ENCODE measurements around the gene WDR64.

WDR64 gene

GRCh38 chr1:241677201-241677600 is 25.1 kb downstream of the WDR64 start:
- no CpG with 5 or more reads among the region's 5 CpGs for WGBS, 2 donors (ENCODE audit: extremely low coverage in 2 of 2, insufficient read length in 2 of 2, insufficient replicate concordance in 1 of 2)

GRCh38 chr1:241678536-241678935 is 26.5 kb downstream of the WDR64 start:
- no peaks in the 10 kb centered on the region for H3K4me1 ChIP-seq (ENCODE audit: control insufficient read depth in 2 of 2, insufficient read depth in 1 of 2, low read depth in 1 of 2, low read length in 2 of 2)
- no peak overlapping the region for H4K91ac ChIP-seq (ENCODE audit: low read depth, low read length, poor library complexity)
- H3K9ac ChIP-seq (ENCODE audit: low read depth, low read length, poor library complexity), result no peak overlapping the region
- no peaks in the 10 kb centered on the region for H3K9me3 ChIP-seq (replicated peaks in 1 of 2; ENCODE audit: control insufficient read depth in 2 of 2, insufficient read depth in 1 of 2, low read depth in 1 of 2, low read length in 2 of 2)
- no peak overlapping the region for H3K18ac ChIP-seq (ENCODE audit: low read length)
- H3K27me3 ChIP-seq (ENCODE audit: control insufficient read depth in 3 of 3, insufficient read depth in 3 of 3, low read depth in 1 of 3, low read length in 3 of 3), result no peaks in the 10 kb centered on the region
- H3K23ac ChIP-seq (ENCODE audit: low read depth, low read length, poor library complexity), result no peak overlapping the region
- no peak overlapping the region for H2BK12ac ChIP-seq (ENCODE audit: low read length)
- no peak overlapping the region for H2AK5ac ChIP-seq (ENCODE audit: low read depth, low read length)
- H2BK5ac ChIP-seq (ENCODE audit: low read length), result no peak overlapping the region
- H2BK15ac ChIP-seq (ENCODE audit: low read length), result no peak overlapping the region
- no peak overlapping the region for H3K14ac ChIP-seq (ENCODE audit: low read length)
- H3K4me3 ChIP-seq (ENCODE audit: low read length in 2 of 2), result no peak overlapping the region
- no peaks in the 10 kb centered on the region for H3K79me1 ChIP-seq (ENCODE audit: low read depth, low read length)
- no peak overlapping the region for H4K8ac ChIP-seq (ENCODE audit: low read depth, low read length)
- H2AFZ ChIP-seq (ENCODE audit: low read length), result no peak overlapping the region
- no CpG with 5 or more reads among the region's 2 CpGs for WGBS, 2 donors (ENCODE audit: extremely low coverage in 2 of 2, insufficient read length in 2 of 2, insufficient replicate concordance in 1 of 2)
- no peak overlapping the region for H3K4ac ChIP-seq (ENCODE audit: low read length)
- DNase-seq (ENCODE audit: low spot score), result no peak
- no peak overlapping the region for H3K27ac ChIP-seq (replicated peaks; ENCODE audit: low read length)
- no peaks in the 10 kb centered on the region for H3K36me3 ChIP-seq (replicated peaks in 1 of 2; ENCODE audit: control insufficient read depth in 2 of 2, insufficient read depth in 2 of 2, low read length in 2 of 2)
- H3K4me2 ChIP-seq (ENCODE audit: insufficient read depth, low read length, poor library complexity, severe bottlenecking), result no peak overlapping the region
- no peak overlapping the region for H2BK120ac ChIP-seq (ENCODE audit: low read depth, low read length)

More at GRCh38 chr1:241677201-241677600, 25.1 kb downstream of the WDR64 start:
- H3K36me3 ChIP-seq (replicated peaks in 1 of 2; ENCODE audit: control insufficient read depth in 2 of 2, insufficient read depth in 2 of 2, low read length in 2 of 2), result no peaks in the 10 kb centered on the region
- H2BK12ac ChIP-seq (ENCODE audit: low read length), result no peak overlapping the region
- H2BK120ac ChIP-seq (ENCODE audit: low read depth, low read length), result no peak overlapping the region
- no peak overlapping the region for H3K18ac ChIP-seq (ENCODE audit: low read length)
- H3K4me3 ChIP-seq (ENCODE audit: low read length in 2 of 2), result no peak overlapping the region
- no peak overlapping the region for H2AFZ ChIP-seq (ENCODE audit: low read length)
- H3K9ac ChIP-seq (ENCODE audit: low read depth, low read length, poor library complexity), result no peak overlapping the region
- H2BK5ac ChIP-seq (ENCODE audit: low read length), result no peak overlapping the region
- H4K91ac ChIP-seq (ENCODE audit: low read depth, low read length, poor library complexity), result no peak overlapping the region
- no peaks in the 10 kb centered on the region for H3K9me3 ChIP-seq (replicated peaks in 1 of 2; ENCODE audit: control insufficient read depth in 2 of 2, insufficient read depth in 1 of 2, low read depth in 1 of 2, low read length in 2 of 2)
- H3K4me1 ChIP-seq (ENCODE audit: control insufficient read depth in 2 of 2, insufficient read depth in 1 of 2, low read depth in 1 of 2, low read length in 2 of 2), result no peaks in the 10 kb centered on the region
- H3K4me2 ChIP-seq (ENCODE audit: insufficient read depth, low read length, poor library complexity, severe bottlenecking), result no peak overlapping the region
- H2BK15ac ChIP-seq (ENCODE audit: low read length), result no peak overlapping the region
- H3K4ac ChIP-seq (ENCODE audit: low read length), result no peak overlapping the region
- DNase-seq (ENCODE audit: low spot score), result no peak
- no peaks in the 10 kb centered on the region for H3K27me3 ChIP-seq (ENCODE audit: control insufficient read depth in 3 of 3, insufficient read depth in 3 of 3, low read depth in 1 of 3, low read length in 3 of 3)
- H4K8ac ChIP-seq (ENCODE audit: low read depth, low read length), result no peak overlapping the region
- no peak overlapping the region for H3K23ac ChIP-seq (ENCODE audit: low read depth, low read length, poor library complexity)
- no peak overlapping the region for H3K27ac ChIP-seq (replicated peaks; ENCODE audit: low read length)
- no peak overlapping the region for H2AK5ac ChIP-seq (ENCODE audit: low read depth, low read length)
- H3K14ac ChIP-seq (ENCODE audit: low read length), result no peak overlapping the region
- H3K79me1 ChIP-seq (ENCODE audit: low read depth, low read length), result no peaks in the 10 kb centered on the region

GRCh38 chr1:241679404-241679803 is 27.3 kb downstream of the WDR64 start:
- Histone ChIP-seq H3K4ac (ENCODE audit: low read length) (no peak overlapping the region), H3K4me2 (ENCODE audit: insufficient read depth, low read length, poor library complexity, severe bottlenecking) (no peak overlapping the region), H2BK120ac (ENCODE audit: low read depth, low read length) (no peak overlapping the region), H2AK5ac (ENCODE audit: low read depth, low read length) (no peak overlapping the region), H4K8ac (ENCODE audit: low read depth, low read length) (no peak overlapping the region), H3K36me3 (replicated peaks in 1 of 2; ENCODE audit: control insufficient read depth in 2 of 2, insufficient read depth in 2 of 2, low read length in 2 of 2) (no peaks in the 10 kb centered on the region), H2BK15ac (ENCODE audit: low read length) (no peak overlapping the region), H2BK12ac (ENCODE audit: low read length) (no peak overlapping the region), H3K9ac (ENCODE audit: low read depth, low read length, poor library complexity) (no peak overlapping the region), H3K9me3 (replicated peaks in 1 of 2; ENCODE audit: control insufficient read depth in 2 of 2, insufficient read depth in 1 of 2, low read depth in 1 of 2, low read length in 2 of 2) (no peaks in the 10 kb centered on the region), H4K91ac (ENCODE audit: low read depth, low read length, poor library complexity) (no peak overlapping the region), H3K14ac (ENCODE audit: low read length) (no peak overlapping the region), H3K27ac (replicated peaks; ENCODE audit: low read length) (no peak overlapping the region), H3K18ac (ENCODE audit: low read length) (no peak overlapping the region), H3K4me1 (ENCODE audit: control insufficient read depth in 2 of 2, insufficient read depth in 1 of 2, low read depth in 1 of 2, low read length in 2 of 2) (no peaks in the 10 kb centered on the region), H3K79me1 (ENCODE audit: low read depth, low read length) (no peaks in the 10 kb centered on the region), H3K27me3 (ENCODE audit: control insufficient read depth in 3 of 3, insufficient read depth in 3 of 3, low read depth in 1 of 3, low read length in 3 of 3) (no peaks in the 10 kb centered on the region), H2BK5ac (ENCODE audit: low read length) (no peak overlapping the region), H2AFZ (ENCODE audit: low read length) (no peak overlapping the region), H3K4me3 (ENCODE audit: low read length in 2 of 2) (no peak overlapping the region), H3K23ac (ENCODE audit: low read depth, low read length, poor library complexity) (no peak overlapping the region)
- WGBS, 2 donors (ENCODE audit: extremely low coverage in 2 of 2, insufficient read length in 2 of 2, insufficient replicate concordance in 1 of 2), result no CpG with 5 or more reads among the region's 4 CpGs
- no peak for DNase-seq (ENCODE audit: low spot score)

- Histone ChIP-seq H3K9ac (ENCODE audit: low read depth, low read length, poor library complexity) (no peak overlapping the region), H3K18ac (ENCODE audit: low read length) (no peak overlapping the region), H3K36me3 (replicated peaks in 1 of 2; ENCODE audit: control insufficient read depth in 2 of 2, insufficient read depth in 2 of 2, low read length in 2 of 2) (no peaks in the 10 kb centered on the region), H3K14ac (ENCODE audit: low read length) (no peak overlapping the region), H3K4me1 (ENCODE audit: control insufficient read depth in 2 of 2, insufficient read depth in 1 of 2, low read depth in 1 of 2, low read length in 2 of 2) (no peaks in the 10 kb centered on the region), H2AFZ (ENCODE audit: low read length) (no peak overlapping the region), H2BK5ac (ENCODE audit: low read length) (no peak overlapping the region), H3K79me1 (ENCODE audit: low read depth, low read length) (no peaks in the 10 kb centered on the region), H2BK120ac (ENCODE audit: low read depth, low read length) (no peak overlapping the region), H4K91ac (ENCODE audit: low read depth, low read length, poor library complexity) (no peak overlapping the region), H2AK5ac (ENCODE audit: low read depth, low read length) (no peak overlapping the region), H2BK15ac (ENCODE audit: low read length) (no peak overlapping the region), H3K27me3 (ENCODE audit: control insufficient read depth in 3 of 3, insufficient read depth in 3 of 3, low read depth in 1 of 3, low read length in 3 of 3) (no peaks in the 10 kb centered on the region), H3K23ac (ENCODE audit: low read depth, low read length, poor library complexity) (no peak overlapping the region), H3K4me2 (ENCODE audit: insufficient read depth, low read length, poor library complexity, severe bottlenecking) (no peak overlapping the region), H3K27ac (replicated peaks; ENCODE audit: low read length) (no peak overlapping the region), H3K9me3 (replicated peaks in 1 of 2; ENCODE audit: control insufficient read depth in 2 of 2, insufficient read depth in 1 of 2, low read depth in 1 of 2, low read length in 2 of 2) (no peaks in the 10 kb centered on the region), H3K4me3 (ENCODE audit: low read length in 2 of 2) (no peak overlapping the region), H4K8ac (ENCODE audit: low read depth, low read length) (no peak overlapping the region), H2BK12ac (ENCODE audit: low read length) (no peak overlapping the region), H3K4ac (ENCODE audit: low read length) (no peak overlapping the region)
- no CpG with 5 or more reads among the region's 3 CpGs for WGBS, 2 donors (ENCODE audit: extremely low coverage in 2 of 2, insufficient read length in 2 of 2, insufficient replicate concordance in 1 of 2)
- DNase-seq (ENCODE audit: low spot score), result no peak
Measured at GRCh38 chr1:241679961-241680360, 27.9 kb downstream of the WDR64 start.
